ENCODE measurements around the gene TRIM29. TPM values are rescaled to one million over a fixed set of nuclear protein-coding genes. Genes with fewer than 3 reads are reported as not detected.

Gene TRIM29
- total and polyA plus RNA-seq, 9 of the 15 experiments (the other 6 are each of a cell fraction or from before 2014, with no cell fraction given), result 0.08 to 1.4 (median 0.42) TPM; not detected in 2

- TF ChIP-seq THRB (CRISPR knock-in tag; conservative IDR thresholded peaks at IDR 0.05), result no peak
- no peak for TF ChIP-seq CEBPZ (IDR thresholded peaks at IDR 0.05; ENCODE audit: borderline replicate concordance, low read depth, low read length)
- TF ChIP-seq SMAD3 (CRISPR knock-in tag; conservative IDR thresholded peaks at IDR 0.05), result no peak
- TF ChIP-seq E2F3 (CRISPR knock-in tag; IDR thresholded peaks at IDR 0.05), result no peak
- 0 out of 2 replicates have a peak, but pooled peaks have one; percentile 35 for TF ChIP-seq EGR1 (conservative IDR thresholded peaks at IDR 0.05)
- no peak for TF ChIP-seq SREBF1 (IDR thresholded peaks at IDR 0.05; ENCODE audit: borderline replicate concordance, low read depth, low read length)
- peak; percentile 9; the same call in 1 of the 2 replicates for TF ChIP-seq EP300 (IDR thresholded peaks at IDR 0.05; ENCODE audit: low read length)
- no peak for TF ChIP-seq TFAP4 (CRISPR knock-in tag; IDR thresholded peaks at IDR 0.05; ENCODE audit: borderline replicate concordance)
- no peak for TF ChIP-seq ZBED1 (IDR thresholded peaks at IDR 0.05)
- TF ChIP-seq ZNF79 (CRISPR knock-in tag; IDR thresholded peaks at IDR 0.05; ENCODE audit: low read depth), result no peak
- no peak for TF ChIP-seq SRSF9 (IDR thresholded peaks at IDR 0.05; ENCODE audit: borderline replicate concordance, low read depth, low read length)
- TF ChIP-seq SAFB (IDR thresholded peaks at IDR 0.05; ENCODE audit: borderline replicate concordance, low read depth, low read length), result no peak
- TF ChIP-seq HNRNPUL1 (IDR thresholded peaks at IDR 0.05; ENCODE audit: low read length), result no peak
Observed at GRCh38 chr11:120096369-120097191, 41.3 kb downstream of the TRIM29 start (continued).
